ENCODE data around the gene SERPINF2. TPM values are rescaled to one million over a fixed set of nuclear protein-coding genes. Genes with fewer than 3 reads are reported as not detected.
"Not testable (repeated sequence)": the region's sequence is repeated elsewhere in the genome, so short reads cannot be mapped to it uniquely, and the experiment has no call there.

Gene SERPINF2
- total and polyA plus RNA-seq, 2 donors (not counting 1 experiment from before 2014, with no cell fraction given): 0.06 to 0.17 TPM

DNA sequence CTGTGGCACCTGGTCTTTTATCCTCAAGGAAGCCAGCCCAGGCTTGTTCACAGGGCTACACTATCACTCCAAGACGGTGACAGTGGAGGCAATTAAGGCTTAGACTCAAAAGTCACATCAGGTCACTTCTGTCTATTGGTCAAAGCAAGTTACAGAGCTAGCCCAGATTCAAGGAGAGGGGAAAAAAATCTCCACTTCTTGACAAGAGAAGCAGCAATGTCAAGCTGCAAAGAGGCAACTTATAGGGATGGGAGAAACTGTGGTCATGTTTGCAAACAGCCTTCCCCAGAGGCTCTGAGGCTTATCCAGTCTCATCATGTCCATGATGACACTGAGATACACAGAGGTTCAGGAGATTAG lies 50.8 kb downstream of the SERPINF2 start:
- H3K4me2 ChIP-seq (ENCODE audit: extremely low read depth, insufficient read depth, low read length): no peak overlapping the region
- no peak for TF ChIP-seq EZH2 (IDR thresholded peaks at IDR 0.05; ENCODE audit: low read length, missing control alignments)
- TF ChIP-seq, protein P1, sequence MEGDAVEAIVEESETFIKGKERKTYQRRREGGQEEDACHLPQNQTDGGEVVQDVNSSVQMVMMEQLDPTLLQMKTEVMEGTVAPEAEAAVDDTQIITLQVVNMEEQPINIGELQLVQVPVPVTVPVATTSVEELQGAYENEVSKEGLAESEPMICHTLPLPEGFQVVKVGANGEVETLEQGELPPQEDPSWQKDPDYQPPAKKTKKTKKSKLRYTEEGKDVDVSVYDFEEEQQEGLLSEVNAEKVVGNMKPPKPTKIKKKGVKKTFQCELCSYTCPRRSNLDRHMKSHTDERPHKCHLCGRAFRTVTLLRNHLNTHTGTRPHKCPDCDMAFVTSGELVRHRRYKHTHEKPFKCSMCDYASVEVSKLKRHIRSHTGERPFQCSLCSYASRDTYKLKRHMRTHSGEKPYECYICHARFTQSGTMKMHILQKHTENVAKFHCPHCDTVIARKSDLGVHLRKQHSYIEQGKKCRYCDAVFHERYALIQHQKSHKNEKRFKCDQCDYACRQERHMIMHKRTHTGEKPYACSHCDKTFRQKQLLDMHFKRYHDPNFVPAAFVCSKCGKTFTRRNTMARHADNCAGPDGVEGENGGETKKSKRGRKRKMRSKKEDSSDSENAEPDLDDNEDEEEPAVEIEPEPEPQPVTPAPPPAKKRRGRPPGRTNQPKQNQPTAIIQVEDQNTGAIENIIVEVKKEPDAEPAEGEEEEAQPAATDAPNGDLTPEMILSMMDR (conservative IDR thresholded peaks at IDR 0.05 in 1 of 2, IDR thresholded peaks at IDR 0.05 in 1 of 2; ENCODE audit: low read depth in 1 of 2, low read length in 2 of 2): no peak
- no peaks in the 10 kb centered on the region for H4K20me1 ChIP-seq (ENCODE audit: control insufficient read depth, extremely low read depth, insufficient read depth, low read length)
- no peaks in the 10 kb centered on the region for H3K79me2 ChIP-seq (ENCODE audit: control insufficient read depth, insufficient read depth, low read length)
- H3K27ac ChIP-seq (ENCODE audit: insufficient read depth, low read length): no peak overlapping the region
- no peak overlapping the region for H3K9ac ChIP-seq (ENCODE audit: insufficient read depth, low read length)
- H3K9me3 ChIP-seq (ENCODE audit: control insufficient read depth, insufficient read depth, low read depth, low read length): no peaks in the 10 kb centered on the region
- no peak overlapping the region for H2AFZ ChIP-seq (ENCODE audit: low read length)
- H3K27me3 ChIP-seq (ENCODE audit: control insufficient read depth, insufficient read depth, low read length): no peaks in the 10 kb centered on the region
- no peaks in the 10 kb centered on the region for H3K4me1 ChIP-seq (ENCODE audit: control insufficient read depth, extremely low read depth, insufficient read depth, low read length)
- H3K36me3 ChIP-seq (ENCODE audit: control insufficient read depth, insufficient read depth, low read length): no peaks in the 10 kb centered on the region
- peak in 1 of 2 donors; percentile 34 for DNase-seq (ENCODE audit: low read depth in 2 of 2)
- H3K4me3 ChIP-seq (replicated peaks in 1 of 4; ENCODE audit: control extremely low read depth in 1 of 4, insufficient read depth in 1 of 4, low read depth in 3 of 4, low read length in 4 of 4): no peak overlapping the region

DNA sequence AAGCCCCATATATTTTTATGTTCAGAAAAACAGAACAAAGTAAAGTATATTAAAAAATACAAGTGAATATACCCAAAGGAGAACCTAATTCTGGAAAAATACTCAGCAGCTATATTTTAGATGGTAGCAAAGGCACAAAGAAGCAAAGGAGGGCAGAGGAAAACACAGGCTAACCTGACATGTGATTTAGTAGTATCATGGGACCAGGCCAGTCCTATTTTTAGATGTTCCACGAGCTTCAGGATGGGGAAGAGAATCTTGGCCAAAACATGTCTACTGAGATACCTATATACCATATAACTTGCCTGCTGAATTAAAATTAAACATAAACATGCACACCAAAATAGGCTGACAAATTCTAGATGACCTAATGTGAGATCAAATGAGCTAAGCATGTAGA lies 54.1 kb downstream of the SERPINF2 start:
- no peaks in the 10 kb centered on the region for H4K20me1 ChIP-seq (ENCODE audit: control insufficient read depth, extremely low read depth, insufficient read depth, low read length)
- H3K4me2 ChIP-seq (ENCODE audit: extremely low read depth, insufficient read depth, low read length): no peak overlapping the region
- H3K27ac ChIP-seq (ENCODE audit: insufficient read depth, low read length): no peak overlapping the region
- DNase-seq (ENCODE audit: low read depth in 2 of 2): peak in 1 of 2 donors; percentile 29
- no peaks in the 10 kb centered on the region for H3K4me1 ChIP-seq (ENCODE audit: control insufficient read depth, extremely low read depth, insufficient read depth, low read length)
- no peak overlapping the region for H2AFZ ChIP-seq (ENCODE audit: low read length)
- no peaks in the 10 kb centered on the region for H3K79me2 ChIP-seq (ENCODE audit: control insufficient read depth, insufficient read depth, low read length)
- no peak for TF ChIP-seq EZH2 (IDR thresholded peaks at IDR 0.05; ENCODE audit: low read length, missing control alignments)
- TF ChIP-seq, protein P1 (conservative IDR thresholded peaks at IDR 0.05 in 1 of 2, IDR thresholded peaks at IDR 0.05 in 1 of 2; ENCODE audit: low read depth in 1 of 2, low read length in 2 of 2): no peak
- H3K9me3 ChIP-seq (ENCODE audit: control insufficient read depth, insufficient read depth, low read depth, low read length): no peaks in the 10 kb centered on the region
- no peak overlapping the region for H3K9ac ChIP-seq (ENCODE audit: insufficient read depth, low read length)
- H3K27me3 ChIP-seq (ENCODE audit: control insufficient read depth, insufficient read depth, low read length): no peaks in the 10 kb centered on the region
- H3K4me3 ChIP-seq (replicated peaks in 1 of 4; ENCODE audit: control extremely low read depth in 1 of 4, insufficient read depth in 1 of 4, low read depth in 3 of 4, low read length in 4 of 4): no peak overlapping the region
- H3K36me3 ChIP-seq (ENCODE audit: control insufficient read depth, insufficient read depth, low read length): peaks cover 4% of the 10 kb centered on the region

DNA sequence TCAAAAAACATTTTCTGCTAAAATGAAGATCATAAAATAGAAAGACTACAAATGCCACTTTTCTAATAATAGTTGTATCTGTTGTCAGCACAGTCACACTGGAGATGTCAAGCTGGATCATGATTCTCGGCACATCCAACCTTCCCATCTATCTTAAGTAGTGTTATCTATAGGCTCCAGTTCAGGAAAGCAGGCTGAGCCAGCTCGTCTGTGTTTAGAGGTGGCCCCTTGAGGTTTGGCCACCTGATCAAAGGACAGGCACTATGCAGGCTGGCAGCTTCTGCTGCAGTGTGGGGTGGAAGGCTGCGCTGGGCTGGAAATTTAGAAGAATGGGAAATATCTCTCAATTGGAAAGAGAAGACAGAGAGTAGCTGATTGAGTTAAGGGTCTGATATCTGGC lies 54.7 kb downstream of the SERPINF2 start:
- Histone ChIP-seq H3K4me1 (ENCODE audit: control insufficient read depth, extremely low read depth, insufficient read depth, low read length) (no peaks in the 10 kb centered on the region), H3K9me3 (ENCODE audit: control insufficient read depth, insufficient read depth, low read depth, low read length) (no peaks in the 10 kb centered on the region), H3K4me3 (replicated peaks in 1 of 4; ENCODE audit: control extremely low read depth in 1 of 4, insufficient read depth in 1 of 4, low read depth in 3 of 4, low read length in 4 of 4) (no peak overlapping the region), H3K4me2 (ENCODE audit: extremely low read depth, insufficient read depth, low read length) (no peak overlapping the region), H3K27me3 (ENCODE audit: control insufficient read depth, insufficient read depth, low read length) (no peaks in the 10 kb centered on the region), H3K9ac (ENCODE audit: insufficient read depth, low read length) (no peak overlapping the region), H3K36me3 (ENCODE audit: control insufficient read depth, insufficient read depth, low read length) (peaks cover 4% of the 10 kb centered on the region), H4K20me1 (ENCODE audit: control insufficient read depth, extremely low read depth, insufficient read depth, low read length) (no peaks in the 10 kb centered on the region), H3K79me2 (ENCODE audit: control insufficient read depth, insufficient read depth, low read length) (no peaks in the 10 kb centered on the region), H2AFZ (ENCODE audit: low read length) (no peak overlapping the region), H3K27ac (ENCODE audit: insufficient read depth, low read length) (no peak overlapping the region)
- TF ChIP-seq, protein P1 (conservative IDR thresholded peaks at IDR 0.05 in 1 of 2, IDR thresholded peaks at IDR 0.05 in 1 of 2; ENCODE audit: low read depth in 1 of 2, low read length in 2 of 2): no peak
- no peak for TF ChIP-seq EZH2 (IDR thresholded peaks at IDR 0.05; ENCODE audit: low read length, missing control alignments)
- no peak for DNase-seq (ENCODE audit: low read depth in 2 of 2)

DNA sequence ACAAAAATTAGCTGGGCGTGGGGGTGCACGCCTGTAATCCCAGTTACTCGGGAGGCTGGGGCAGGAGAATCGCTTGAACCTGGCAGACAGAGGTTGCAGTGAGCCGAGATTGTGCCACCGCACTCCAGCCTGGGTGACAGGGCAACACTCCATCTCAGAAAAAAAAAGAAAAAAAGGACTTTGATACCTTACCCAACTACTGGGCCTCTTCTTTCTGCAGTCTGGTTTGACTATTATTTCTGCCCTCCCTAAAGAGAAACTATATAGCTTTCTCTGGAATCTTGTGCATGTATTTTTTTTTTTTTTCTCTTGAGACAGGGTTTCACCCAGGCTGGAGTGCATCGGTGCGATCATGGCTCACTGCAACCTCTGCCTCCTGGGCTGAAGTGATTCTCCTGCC lies 55.2 kb downstream of the SERPINF2 start:
- H3K27me3 ChIP-seq (ENCODE audit: control insufficient read depth, insufficient read depth, low read length); H3K79me2 ChIP-seq (ENCODE audit: control insufficient read depth, insufficient read depth, low read length); H3K4me2 ChIP-seq (ENCODE audit: extremely low read depth, insufficient read depth, low read length); H4K20me1 ChIP-seq (ENCODE audit: control insufficient read depth, extremely low read depth, insufficient read depth, low read length); H3K4me1 ChIP-seq (ENCODE audit: control insufficient read depth, extremely low read depth, insufficient read depth, low read length); H3K27ac ChIP-seq (ENCODE audit: insufficient read depth, low read length); H2AFZ ChIP-seq (ENCODE audit: low read length); H3K9ac ChIP-seq (ENCODE audit: insufficient read depth, low read length); H3K4me3 ChIP-seq (replicated peaks in 1 of 4; ENCODE audit: control extremely low read depth in 1 of 4, insufficient read depth in 1 of 4, low read depth in 3 of 4, low read length in 4 of 4); H3K9me3 ChIP-seq (ENCODE audit: control insufficient read depth, insufficient read depth, low read depth, low read length); DNase-seq (ENCODE audit: low read depth in 2 of 2); H3K36me3 ChIP-seq (ENCODE audit: control insufficient read depth, insufficient read depth, low read length): not testable (repeated sequence)

Measured in fibroblast of lung (primary cell).